GM12878 (cell line): ENCODE results near the gene SSBP4. TPM values are rescaled to one million over a fixed set of nuclear protein-coding genes. Genes with fewer than 3 reads are reported as not detected.

ENCODE experiments used
- ATAC-seq: fragments of 200-7000 bp; cut with Tn5 transposase; 3 replicates; pipeline ENCODE4 v1.9.1; 2020; ENCODE audit warnings: mild to moderate bottlenecking, moderate library complexity
- BruUV-seq: library from RNA; stranded (reverse); fragments of 400-500 nt; replicated peaks from 2 replicates; lab custom pipeline; 2021; lab: Mats Ljungman, UMichigan
- CTCF ChIA-PET: fragments of 300-600 bp; sonication (Branson Sonifier 250); formaldehyde crosslinking; extraction: SDS; loops from one replicate; lab custom pipeline; 2021; ENCODE audit warnings: inconsistent platforms; lab: Yijun Ruan, JAX
- POLR2A ChIA-PET: fragments of 350-600 bp; formaldehyde crosslinking; extraction: SDS; loops from one replicate; lab custom pipeline; 2021; ENCODE audit warnings: inconsistent platforms; lab: Charles Lee
- RAD21 ChIA-PET: fragments of 300-600 bp; sonication (Branson Sonifier 250); formaldehyde crosslinking; loops from one replicate; lab custom pipeline; 2023; ENCODE audit warnings: antibody characterized with exemption; ENCODE audit not compliant: unreplicated experiment; lab: Charles Lee
- SMC1A ChIA-PET: fragments of 300-600 bp; sonication (Branson Sonifier 250); formaldehyde crosslinking; loops from one replicate; lab custom pipeline; 2023; ENCODE audit not compliant: unreplicated experiment, uncharacterized antibody; lab: Charles Lee
- DNase-seq: peaks from one replicate; pipeline ENCODE4 v3.0.0-alpha.2; 2011; ENCODE audit warnings: low read depth, low spot score
- FAIRE-seq: peaks from 3 replicates; lab custom pipeline; 2011; peaks lifted over from hg19 to GRCh38; lab: Jason Lieb, UNC
- H2AFZ ChIP-seq: 2 replicates; pipeline ENCODE4 v1.6.0; 2011; ENCODE audit warnings: low read depth, low read length, control low read depth; ENCODE audit not compliant: control insufficient read depth
- H3K27ac ChIP-seq: 2 replicates; pipeline ENCODE4 v1.5.1; 2011; ENCODE audit warnings: control low read depth; ENCODE audit not compliant: control insufficient read depth, insufficient read depth
- H3K27me3 ChIP-seq, 2 experiments: replicated peaks in 1 of 2; 2 replicates each; pipeline versions ENCODE4 v1.6.0 to v1.6.1; 2011; ENCODE audit warnings: low read length in 1 of 2; ENCODE audit not compliant: control insufficient read depth in 2 of 2, insufficient read depth in 2 of 2
- H3K36me3 ChIP-seq, 2 experiments: 2 replicates each; pipeline ENCODE4 v1.5.1; 2011; ENCODE audit warnings: low read length in 1 of 2; ENCODE audit not compliant: control insufficient read depth in 2 of 2, insufficient read depth in 2 of 2
- H3K4me1 ChIP-seq: 2 replicates; pipeline ENCODE4 v1.6.1; 2011; ENCODE audit warnings: mild to moderate bottlenecking, low read length, moderate library complexity, mixed read lengths; ENCODE audit not compliant: control insufficient read depth, insufficient read depth
- H3K4me2 ChIP-seq: 2 replicates; pipeline ENCODE4 v1.6.0; 2011; ENCODE audit warnings: control low read depth; ENCODE audit not compliant: control insufficient read depth, insufficient read depth
- H3K4me3 ChIP-seq: fragments of 200-600 bp; sonication (generic); 2 replicates; pipeline ENCODE4 v1.5.1; 2016
- H3K79me2 ChIP-seq: 2 replicates; pipeline ENCODE4 v1.6.0; 2011; ENCODE audit warnings: low read length; ENCODE audit not compliant: control insufficient read depth, insufficient read depth
- H3K9ac ChIP-seq: 2 replicates; pipeline ENCODE4 v1.8.0; 2011; ENCODE audit warnings: low read length, control low read depth, mixed read lengths; ENCODE audit not compliant: control insufficient read depth, insufficient read depth
- H3K9me3 ChIP-seq: replicated peaks from 3 replicates; pipeline ENCODE4 v1.5.1; 2011; ENCODE audit warnings: mild to moderate bottlenecking, low read length; ENCODE audit not compliant: control insufficient read depth, insufficient read depth
- H4K20me1 ChIP-seq: 2 replicates; pipeline ENCODE4 v1.6.0; 2011; ENCODE audit not compliant: control insufficient read depth, insufficient read depth
- CEBPB ChIP-seq, 2 experiments: fragments of 150-350 bp in 1 of 2; IDR thresholded peaks; 2 replicates each; pipeline ENCODE4 v1.6.1; 2012 to 2014; ENCODE audit warnings: low read depth in 2 of 2, low read length in 2 of 2, borderline replicate concordance in 1 of 2, inconsistent platforms in 1 of 2
- FOS ChIP-seq: IDR thresholded peaks from 3 replicates; pipeline ENCODE4 v1.6.1; 2011; ENCODE audit warnings: borderline replicate concordance; ENCODE audit not compliant: insufficient read length; ENCODE audit errors: extremely low read depth
- JUND ChIP-seq: IDR thresholded peaks from 2 replicates; pipeline ENCODE4 v1.6.1; 2012; ENCODE audit warnings: low read depth, mild to moderate bottlenecking, low read length, improper control_type of control experiment, moderate library complexity
- KLF5 ChIP-seq: fragments of 450-650 bp; IDR thresholded peaks from 2 replicates; pipeline ENCODE4 v1.6.1; 2014; ENCODE audit warnings: mild to moderate bottlenecking; ENCODE audit not compliant: partially characterized antibody
- NKRF ChIP-seq: fragments of 450-650 bp; conservative IDR thresholded peaks from 2 replicates; pipeline ENCODE4 v1.6.1; 2017; ENCODE audit warnings: mild to moderate bottlenecking, moderate library complexity
- NR2C2 ChIP-seq: IDR thresholded peaks from 2 replicates; pipeline ENCODE4 v1.6.1; 2011; ENCODE audit warnings: borderline replicate concordance, low read depth; ENCODE audit not compliant: control insufficient read depth, insufficient read length
- SPI1 ChIP-seq: IDR thresholded peaks from 2 replicates; pipeline ENCODE4 v1.6.1; 2011; ENCODE audit warnings: low read depth, mild to moderate bottlenecking, low read length, moderate library complexity, borderline replicate concordance; ENCODE audit not compliant: insufficient read depth
- STAT3 ChIP-seq: IDR thresholded peaks from 2 replicates; pipeline ENCODE4 v1.6.1; 2011; ENCODE audit warnings: low read depth, low read length, improper control_type of control experiment
- ZZZ3 ChIP-seq: IDR thresholded peaks from 2 replicates; pipeline ENCODE4 v1.6.1; 2011; ENCODE audit warnings: low read depth; ENCODE audit not compliant: control insufficient read depth, insufficient read length
- WGBS: methylation state at CpG from one replicate; pipeline ENCODE4 v1.1.6; 2016; ENCODE audit warnings: low lambda C conversion rate; ENCODE audit not compliant: insufficient replicate concordance, insufficient coverage; ENCODE audit errors: missing lambda C conversion rate; 5-methylcytosine and 5-hydroxymethylcytosine counted together
- in situ Hi-C: fragments of 300-500 bp; cut with MboI; formaldehyde crosslinking; loops from 9 replicates; pipeline ENCODE4 v1.14.3; 2018; ENCODE audit warnings: mixed read lengths
- intact Hi-C: fragments of 100-400 bp; cut with micrococcal nuclease; formaldehyde crosslinking; loops from one replicate; pipeline ENCODE4 v1.14.2; 2022; ENCODE audit not compliant: unreplicated experiment
- polyA plus RNA-seq, 11 experiments: library from polyadenylated mRNA; depleted of rRNA in 4 of 11; unstranded in 6 of 11; stranded (reverse) in 5 of 11; fragments of >200 nt; fragmentation: Nextera tagmentation in 4 of 11; fragmentation: Illumina TruSeq in 1 of 11; extraction: Ambion mirVana in 4 of 11; extraction: Trizol in 1 of 11; gene quantifications; 1 replicate in 1 of 11; 2 replicates in 10 of 11; pipeline versions ENCODE4 v1.2.1 to v1.2.3, GENCODE V29; 2011 to 2016; ENCODE audit warnings: inconsistent platforms in 2 of 11, missing spikeins in 2 of 11, low read depth in 1 of 11
- total RNA-seq, 4 experiments: library from RNA; depleted of rRNA in 3 of 4; stranded (reverse); fragments of >200 nt in 3 of 4; fragmentation: Illumina TruSeq in 1 of 4; extraction: Trizol in 1 of 4; gene quantifications; 2 replicates each; pipeline versions ENCODE4 v1.2.1 to v1.2.3, GENCODE V29; 2013 to 2021
- TF ChIP-seq, protein P1 (sequence below): fragments of 450-650 bp; IDR thresholded peaks from 2 replicates; pipeline ENCODE4 v1.6.1; 2018; ENCODE audit warnings: mild to moderate bottlenecking, low read depth, moderate library complexity; ENCODE audit not compliant: partially characterized antibody

Gene SSBP4
- total and polyA plus RNA-seq, 10 of the 15 experiments (the other 5 are each of a cell fraction or from before 2014, with no cell fraction given): 0.37 to 150 (median 38.9) TPM

DNA sequence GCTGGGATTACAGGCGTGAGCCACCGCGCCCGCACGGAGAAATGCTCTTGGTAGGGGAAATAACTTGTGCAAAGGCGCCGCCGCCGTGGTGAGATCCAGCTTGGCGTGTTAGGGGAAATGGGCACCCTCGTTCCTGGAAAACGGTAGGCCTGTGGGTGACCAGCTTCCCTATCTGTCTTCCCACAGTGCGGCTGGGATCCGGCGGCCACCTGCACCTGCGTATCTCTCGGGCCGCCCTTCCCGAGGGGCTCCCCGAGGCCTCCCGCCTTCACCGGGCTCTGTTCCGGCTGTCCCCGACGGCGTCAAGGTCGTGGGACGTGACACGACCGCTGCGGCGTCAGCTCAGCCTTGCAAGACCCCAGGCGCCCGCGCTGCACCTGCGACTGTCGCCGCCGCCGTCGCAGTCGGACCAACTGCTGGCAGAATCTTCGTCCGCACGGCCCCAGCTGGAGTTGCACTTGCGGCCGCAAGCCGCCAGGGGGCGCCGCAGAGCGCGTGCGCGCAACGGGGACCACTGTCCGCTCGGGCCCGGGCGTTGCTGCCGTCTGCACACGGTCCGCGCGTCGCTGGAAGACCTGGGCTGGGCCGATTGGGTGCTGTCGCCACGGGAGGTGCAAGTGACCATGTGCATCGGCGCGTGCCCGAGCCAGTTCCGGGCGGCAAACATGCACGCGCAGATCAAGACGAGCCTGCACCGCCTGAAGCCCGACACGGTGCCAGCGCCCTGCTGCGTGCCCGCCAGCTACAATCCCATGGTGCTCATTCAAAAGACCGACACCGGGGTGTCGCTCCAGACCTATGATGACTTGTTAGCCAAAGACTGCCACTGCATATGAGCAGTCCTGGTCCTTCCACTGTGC lies 30.9 kb upstream of the SSBP4 start (continued):
- 0 out of 2 replicates have a peak, but pooled peaks have one; percentile 44 for TF ChIP-seq NKRF
- no peak for TF ChIP-seq ZZZ3

DNA sequence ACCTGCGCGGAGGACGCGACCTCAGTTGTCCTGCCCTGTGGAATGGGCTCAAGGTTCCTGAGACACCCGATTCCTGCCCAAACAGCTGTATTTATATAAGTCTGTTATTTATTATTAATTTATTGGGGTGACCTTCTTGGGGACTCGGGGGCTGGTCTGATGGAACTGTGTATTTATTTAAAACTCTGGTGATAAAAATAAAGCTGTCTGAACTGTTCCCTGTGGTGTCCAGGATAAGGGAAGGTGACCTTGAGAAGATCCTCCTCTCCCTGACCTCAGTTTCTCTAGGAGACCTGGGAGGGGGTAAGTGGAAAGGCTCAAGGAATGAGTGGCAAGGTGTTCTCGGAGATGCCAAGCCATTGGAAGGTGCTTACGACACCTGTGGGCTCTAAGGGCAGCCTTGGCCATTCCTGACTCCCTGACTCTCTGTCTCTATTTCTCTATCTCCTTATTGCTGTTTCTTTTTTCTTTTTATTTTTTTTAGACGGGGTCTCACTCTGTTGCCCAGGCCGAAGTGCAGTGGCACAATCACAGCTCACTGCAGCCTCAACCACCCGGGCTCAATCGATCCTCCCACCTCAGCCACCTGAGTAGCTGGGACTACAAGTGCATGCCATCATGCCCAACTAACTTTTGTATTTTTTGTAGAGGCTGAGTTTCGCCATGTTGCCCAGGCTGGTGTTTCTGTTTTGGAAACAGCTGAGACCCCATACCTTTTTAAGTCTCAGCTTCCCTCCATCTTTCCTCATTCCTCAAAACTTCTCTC lies 30.1 kb upstream of the SSBP4 start:
- no peak for FAIRE-seq
- Histone ChIP-seq H2AFZ (no peak overlapping the region; the same call in 1 of the 2 replicates), H3K27me3 (peaks cover 0 to 3% of the 10 kb centered on the region in 2 experiments; a peak in 3 of 4 replicates), H3K27ac (no peak overlapping the region), H3K36me3 (no peaks in the 10 kb centered on the region), H3K9me3 (no peaks in the 10 kb centered on the region; the same call in 2 of the 3 replicates), H3K79me2 (no peaks in the 10 kb centered on the region), H3K4me3 (no peak overlapping the region), H4K20me1 (no peaks in the 10 kb centered on the region), H3K9ac (no peak overlapping the region), H3K4me2 (no peak overlapping the region), H3K4me1 (peaks cover 23% of the 10 kb centered on the region)
- POLR2A ChIA-PET: interaction anchor here (1.3 to 2.5 kb wide), 6 partner anchors 8 to 108 kb away, joined by 3 to 15 read pairs (median 5); partner anchors contain the start of genes JUND and LRRC25
- SMC1A ChIA-PET: interaction anchor here (0.8 to 4.7 kb wide), 14 partner anchors 9 to 110 kb away, joined by 3 to 60 read pairs (median 4); partner anchors contain the start of genes LRRC25 and SSBP4
- 79% methylated on average over 13 of the region's 13 CpGs for WGBS
- RAD21 ChIA-PET: interaction anchor here (0.8 to 5.5 kb wide), 8 partner anchors 12 to 110 kb away, joined by 3 to 63 read pairs (median 4); partner anchors contain the start of gene SSBP4
- in situ Hi-C loops: no loop called here
- DNase-seq: no peak
- intact Hi-C loops: loop anchor here (1.0 kb wide), 1 partner anchor 19 kb away; no protein-coding TSS in a partner anchor
- CTCF ChIA-PET: interaction anchor here (0.8 to 9.4 kb wide), 20 partner anchors 9 to 178 kb away, joined by 3 to 144 read pairs (median 6); partner anchors contain the start of genes LRRC25 and SSBP4
- ATAC-seq: no peak
- no TSS peak for BruUV-seq
- TF ChIP-seq NKRF (no peak), KLF5 (no peak), STAT3 (no peak), JUND (no peak), SPI1 (no peak), NR2C2 (no peak), CEBPB (IDR thresholded peaks at IDR 0.05; ENCODE audit: borderline replicate concordance in 1 of 2, low read depth in 2 of 2, low read length in 2 of 2) (no peak), FOS (no peak)
- TF ChIP-seq, protein P1, sequence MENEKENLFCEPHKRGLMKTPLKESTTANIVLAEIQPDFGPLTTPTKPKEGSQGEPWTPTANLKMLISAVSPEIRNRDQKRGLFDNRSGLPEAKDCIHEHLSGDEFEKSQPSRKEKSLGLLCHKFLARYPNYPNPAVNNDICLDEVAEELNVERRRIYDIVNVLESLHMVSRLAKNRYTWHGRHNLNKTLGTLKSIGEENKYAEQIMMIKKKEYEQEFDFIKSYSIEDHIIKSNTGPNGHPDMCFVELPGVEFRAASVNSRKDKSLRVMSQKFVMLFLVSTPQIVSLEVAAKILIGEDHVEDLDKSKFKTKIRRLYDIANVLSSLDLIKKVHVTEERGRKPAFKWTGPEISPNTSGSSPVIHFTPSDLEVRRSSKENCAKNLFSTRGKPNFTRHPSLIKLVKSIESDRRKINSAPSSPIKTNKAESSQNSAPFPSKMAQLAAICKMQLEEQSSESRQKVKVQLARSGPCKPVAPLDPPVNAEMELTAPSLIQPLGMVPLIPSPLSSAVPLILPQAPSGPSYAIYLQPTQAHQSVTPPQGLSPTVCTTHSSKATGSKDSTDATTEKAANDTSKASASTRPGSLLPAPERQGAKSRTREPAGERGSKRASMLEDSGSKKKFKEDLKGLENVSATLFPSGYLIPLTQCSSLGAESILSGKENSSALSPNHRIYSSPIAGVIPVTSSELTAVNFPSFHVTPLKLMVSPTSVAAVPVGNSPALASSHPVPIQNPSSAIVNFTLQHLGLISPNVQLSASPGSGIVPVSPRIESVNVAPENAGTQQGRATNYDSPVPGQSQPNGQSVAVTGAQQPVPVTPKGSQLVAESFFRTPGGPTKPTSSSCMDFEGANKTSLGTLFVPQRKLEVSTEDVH: no peak
